Stimulated activated CD8-positive, alpha-beta memory T cell treated with anti-CD3 and anti-CD28 coated beads, Interleukin-15, amount 100 ng/mL, for 24 hours (primary cell): ENCODE results near the gene FKBP3.
A peak's percentile ranks its signal among the peaks of the same experiment; 100 is the strongest.
"Not testable (repeated sequence)": the region's sequence is repeated elsewhere in the genome, so short reads cannot be mapped to it uniquely, and the experiment has no call there.

Source experiments
- DNase-seq: peaks from one replicate; pipeline ENCODE4 v3.0.0-alpha.2; 2020; ENCODE audit warnings: low read depth

FKBP3 gene

GRCh38 chr14:45112896-45113781, 21.1 kb downstream of the FKBP3 start:
- DNase-seq, result no peak

- no peak for DNase-seq
Observed at GRCh38 chr14:45104561-45104960, 29.7 kb downstream of the FKBP3 start.

GRCh38 chr14:45103806-45104205, 30.5 kb downstream of the FKBP3 start:
- DNase-seq, result no peak

- no peak for DNase-seq
Observed at GRCh38 chr14:45096218-45096617, 38.1 kb downstream of the FKBP3 start.

- no peak for DNase-seq
Observed at GRCh38 chr14:45095143-45095542, 39.1 kb downstream of the FKBP3 start.

GRCh38 chr14:45094275-45094674, 40.0 kb downstream of the FKBP3 start:
- no peak for DNase-seq

- no peak for DNase-seq
Observed at GRCh38 chr14:45091710-45092109, 42.6 kb downstream of the FKBP3 start.

GRCh38 chr14:45089813-45090212, 44.5 kb downstream of the FKBP3 start:
- no peak for DNase-seq

GRCh38 chr14:45084946-45085346, 49.3 kb downstream of the FKBP3 start:
- no peak for DNase-seq

GRCh38 chr14:45083976-45084722, 50.1 kb downstream of the FKBP3 start, which contains the start of gene PRPF39:
PRPF39 (plus strand) TSS chr14:45084116; CDS start chr14:45095240, 11,124 bp downstream.
- DNase-seq, result peak; percentile 93

- DNase-seq, result no peak
Observed at GRCh38 chr14:45083617-45083975, 50.7 kb downstream of the FKBP3 start.

GRCh38 chr14:45082420-45082819, 51.9 kb downstream of the FKBP3 start:
- DNase-seq, result no peak

- not testable (repeated sequence) for DNase-seq
Observed at GRCh38 chr14:45081096-45081495, 53.2 kb downstream of the FKBP3 start.

GRCh38 chr14:45080416-45080968, 53.8 kb downstream of the FKBP3 start:
- not testable (repeated sequence) for DNase-seq

- no peak for DNase-seq
Observed at GRCh38 chr14:45078323-45078722, 56.0 kb downstream of the FKBP3 start.

- DNase-seq, result no peak
Observed at GRCh38 chr14:45073231-45073879, 60.9 kb downstream of the FKBP3 start.

GRCh38 chr14:45072126-45072525, 62.2 kb downstream of the FKBP3 start:
- DNase-seq, result no peak

- DNase-seq, result no peak
Observed at GRCh38 chr14:45070215-45070614, 64.1 kb downstream of the FKBP3 start.

- DNase-seq, result no peak
Observed at GRCh38 chr14:45068396-45068795, 65.9 kb downstream of the FKBP3 start.

GRCh38 chr14:45066667-45067066, 67.6 kb downstream of the FKBP3 start:
- no peak for DNase-seq

- DNase-seq, result no peak
Observed at GRCh38 chr14:45065956-45066355, 68.3 kb downstream of the FKBP3 start.
